Stimulated activated CD8-positive, alpha-beta memory T cell treated with anti-CD3 and anti-CD28 coated beads, Interleukin-15, amount 100 ng/mL, for 48 hours (primary cell): ENCODE measurements around the gene PDZRN3.

Source experiments
- DNase-seq, 2 donors: peaks; one replicate each; pipeline ENCODE4 v3.0.0-alpha.2; 2020; ENCODE audit warnings: low read depth in 2 of 2

PDZRN3 gene

DNA sequence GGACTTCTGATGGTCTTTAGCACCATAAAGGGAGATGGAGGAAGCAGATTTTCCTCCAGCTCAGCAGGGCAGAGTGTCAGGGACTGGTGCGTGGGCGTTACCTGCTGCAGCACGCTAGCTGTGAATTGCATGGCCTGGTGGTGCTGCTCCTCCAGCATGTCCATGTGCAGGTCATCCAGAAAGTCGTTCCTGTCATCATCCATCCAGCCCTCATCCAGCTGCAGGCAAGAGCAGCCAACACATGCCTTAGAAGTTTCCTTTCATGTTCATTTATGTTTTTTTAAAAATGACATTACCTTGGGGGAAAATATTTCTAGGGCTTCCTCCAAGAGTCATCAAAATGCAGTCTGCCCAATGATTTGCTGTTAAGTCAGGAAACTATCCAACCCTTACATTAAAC lies 239.2 kb downstream of the PDZRN3 start:
- no peak for DNase-seq

DNA sequence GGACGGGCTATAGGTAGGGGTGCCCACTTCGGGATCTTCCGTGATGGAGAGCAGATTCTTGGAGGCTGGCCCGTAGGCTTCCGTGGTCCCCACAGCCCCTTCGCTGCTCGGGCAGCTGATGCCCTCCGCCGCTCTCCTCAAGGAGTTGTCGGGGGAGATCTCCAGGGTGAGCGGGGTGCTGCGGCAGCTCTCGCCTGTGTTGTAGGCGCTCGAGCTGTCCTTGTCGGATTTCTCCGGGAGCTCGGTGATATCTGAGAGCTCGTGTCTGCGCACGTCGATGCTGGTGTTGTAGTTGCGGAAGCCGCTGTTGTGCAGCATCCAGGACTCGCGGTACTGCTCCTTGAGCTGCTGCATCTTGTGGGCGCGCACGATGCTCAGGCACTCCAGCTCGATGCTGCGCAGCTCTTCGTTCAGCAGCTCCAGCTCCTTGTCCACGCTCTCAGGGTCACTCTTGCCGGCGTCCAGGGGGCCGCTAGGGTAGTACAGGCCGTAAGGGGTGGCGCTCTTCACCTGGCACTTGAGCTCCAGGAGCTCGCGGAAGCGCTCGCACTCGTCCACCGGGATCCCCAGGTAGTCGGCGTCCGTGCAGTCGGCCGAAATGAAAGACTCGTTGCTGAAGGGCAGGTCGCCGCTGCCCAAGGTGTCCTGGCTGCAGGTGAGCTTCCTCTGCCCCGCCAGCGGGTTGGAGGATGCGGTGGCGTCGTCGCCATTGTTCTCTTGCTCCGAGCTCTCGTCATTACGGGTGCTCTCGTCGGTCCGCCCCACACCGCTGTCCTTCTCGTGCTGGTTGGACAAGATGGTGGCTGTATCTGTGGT lies 240.4 kb downstream of the PDZRN3 start:
- DNase-seq: no peak

DNA sequence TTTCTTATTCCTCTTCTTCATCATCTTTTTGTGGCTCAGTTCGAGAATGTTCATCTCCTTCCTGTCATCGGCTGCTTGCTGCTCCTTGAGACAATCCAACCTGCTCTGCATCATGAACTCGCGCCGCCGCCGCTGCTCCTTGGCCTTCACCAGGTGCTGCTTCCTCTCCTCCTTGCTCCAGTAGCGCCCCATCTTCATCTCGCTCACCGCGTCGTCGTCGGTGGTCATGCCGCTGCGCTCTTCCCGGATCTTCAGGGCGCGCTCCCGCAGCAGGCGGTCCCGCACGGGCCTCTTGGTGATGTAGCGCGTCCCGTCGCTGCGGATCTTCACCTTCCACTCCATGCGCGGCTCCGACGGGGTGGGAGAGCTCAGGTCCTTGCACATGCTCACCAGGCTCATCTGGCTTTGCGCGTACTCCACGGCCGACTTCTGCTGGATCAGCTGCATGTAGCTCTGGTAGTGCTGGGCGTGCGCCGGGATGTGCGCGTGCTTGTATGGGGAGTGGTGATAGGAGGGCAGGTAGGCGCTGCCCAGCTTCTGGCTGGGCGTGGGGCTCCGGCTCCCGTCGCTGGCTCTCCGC lies 241.2 kb downstream of the PDZRN3 start:
- no peak for DNase-seq

DNA sequence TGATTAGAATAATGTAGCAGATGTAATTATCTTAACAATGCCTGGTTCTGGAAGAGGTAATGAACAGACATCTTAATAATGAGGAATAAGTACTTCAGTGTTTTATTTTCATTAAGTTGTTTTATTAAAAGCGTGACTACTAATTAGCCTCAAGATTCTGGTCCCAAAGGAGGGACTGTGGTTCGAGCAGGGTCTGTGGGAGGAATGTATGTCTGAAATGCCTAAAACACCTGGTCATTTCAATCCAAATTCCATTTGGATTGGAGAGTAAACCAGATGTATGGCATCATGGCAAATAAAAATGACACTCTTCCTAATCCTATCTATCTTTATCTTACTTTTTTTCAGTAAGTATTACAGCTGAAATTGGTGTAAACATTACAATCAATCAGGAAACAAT lies 243.2 kb downstream of the PDZRN3 start:
- no peak for DNase-seq

DNA sequence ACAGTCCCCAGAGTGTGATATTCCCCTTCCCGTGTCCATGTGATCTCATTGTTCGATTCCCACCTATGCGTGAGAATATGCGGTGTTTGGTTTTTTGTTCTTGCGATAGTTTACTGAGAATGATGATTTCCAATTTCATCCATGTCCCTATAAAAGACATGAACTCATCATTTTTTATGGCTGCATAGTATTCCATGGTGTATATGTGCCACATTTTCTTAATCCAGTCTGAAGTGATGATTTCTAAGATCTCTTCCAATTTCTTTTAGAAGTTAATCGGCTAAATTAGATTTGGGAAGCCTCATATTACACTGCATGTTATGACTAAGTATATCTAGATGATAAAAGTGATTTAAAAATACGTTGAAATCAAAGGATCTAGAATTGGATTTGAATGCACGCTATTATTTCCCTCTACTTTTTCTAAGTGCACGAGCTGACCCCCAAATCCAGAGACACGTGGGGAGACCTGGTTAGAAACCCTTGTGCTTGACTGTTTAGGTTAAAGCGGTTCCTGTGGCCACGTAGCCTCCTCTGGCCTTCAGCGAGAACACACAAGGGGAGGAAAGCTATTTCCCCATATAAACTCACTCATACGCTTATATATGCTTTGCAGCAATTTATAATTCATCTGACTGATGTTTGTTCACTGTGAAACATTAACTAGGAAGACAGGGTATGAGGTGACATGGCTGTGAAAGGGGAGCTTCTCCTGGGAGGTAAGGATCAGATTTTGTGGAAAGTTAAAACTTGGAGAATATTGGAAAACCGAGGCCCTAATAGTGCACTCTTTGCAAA lies 243.8 kb downstream of the PDZRN3 start:
- no peak for DNase-seq

DNA sequence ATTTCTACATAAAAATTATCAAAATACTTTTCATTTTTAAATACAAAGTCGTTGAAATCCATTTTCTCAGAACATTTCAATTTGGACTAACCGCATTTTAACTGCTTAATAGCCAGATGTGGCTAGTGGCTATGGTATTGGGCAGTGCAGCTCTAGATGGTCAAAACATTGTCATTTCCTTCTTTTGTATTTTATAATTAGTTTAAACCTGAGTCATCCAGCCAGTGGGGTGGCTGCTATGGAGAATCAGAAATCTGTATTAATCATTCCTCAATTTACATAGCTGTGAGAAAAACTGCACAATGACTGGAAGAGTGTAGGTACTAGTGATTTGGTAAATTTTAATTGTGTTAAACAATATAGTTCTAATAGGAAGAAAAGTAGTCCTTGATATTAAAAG lies 245.3 kb downstream of the PDZRN3 start:
- no peak for DNase-seq

DNA sequence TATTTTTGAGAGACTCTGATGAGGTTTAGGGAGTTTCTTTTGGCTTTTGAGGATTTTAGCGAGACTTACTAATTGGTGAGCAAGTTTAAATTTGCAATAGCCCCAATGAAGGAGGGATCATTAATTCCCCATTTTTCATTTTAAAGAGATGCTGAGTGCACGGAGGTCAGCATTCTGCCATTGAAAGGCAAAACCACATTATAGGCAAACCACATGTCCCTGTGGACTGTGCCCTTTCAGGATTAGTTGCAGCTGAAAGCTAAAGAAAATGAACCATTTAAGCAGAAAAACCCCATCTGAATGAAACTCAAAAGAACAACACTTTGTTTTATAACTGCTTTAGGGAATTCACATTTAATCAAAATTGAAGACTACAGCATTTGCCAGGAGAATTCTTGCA lies 246.5 kb downstream of the PDZRN3 start:
- no peak for DNase-seq

DNA sequence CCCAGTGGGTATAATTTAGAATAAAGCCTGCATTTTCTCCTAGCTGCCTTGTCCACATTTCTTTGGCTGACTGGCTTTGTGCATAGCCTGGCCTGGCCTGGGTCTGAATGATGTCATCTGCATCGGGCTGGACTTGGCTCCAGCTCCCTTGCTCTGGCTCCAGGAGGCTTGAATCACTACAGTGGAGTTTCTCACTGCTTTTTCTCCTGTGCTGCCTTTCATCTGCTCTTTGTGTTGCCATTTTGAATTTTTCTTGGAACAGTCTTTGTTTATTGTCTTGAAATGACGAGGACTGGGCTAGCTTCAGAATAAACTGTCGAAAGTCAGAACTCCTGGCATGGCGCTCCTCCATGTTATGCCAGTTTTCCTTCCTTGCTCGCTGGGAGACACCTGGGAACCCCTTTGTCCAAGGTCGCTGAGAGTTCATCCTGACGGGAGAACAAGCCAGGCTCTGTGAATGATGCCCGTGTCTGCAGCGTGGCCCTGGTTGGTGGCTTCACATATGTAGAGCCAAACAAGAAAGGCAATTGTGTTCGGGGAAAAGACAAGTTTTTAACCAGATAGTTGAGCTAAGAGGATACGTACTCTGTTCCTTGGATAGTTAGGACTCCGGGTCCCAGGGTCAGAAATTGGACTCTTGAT lies 258.9 kb downstream of the PDZRN3 start:
- DNase-seq: no peak

DNA sequence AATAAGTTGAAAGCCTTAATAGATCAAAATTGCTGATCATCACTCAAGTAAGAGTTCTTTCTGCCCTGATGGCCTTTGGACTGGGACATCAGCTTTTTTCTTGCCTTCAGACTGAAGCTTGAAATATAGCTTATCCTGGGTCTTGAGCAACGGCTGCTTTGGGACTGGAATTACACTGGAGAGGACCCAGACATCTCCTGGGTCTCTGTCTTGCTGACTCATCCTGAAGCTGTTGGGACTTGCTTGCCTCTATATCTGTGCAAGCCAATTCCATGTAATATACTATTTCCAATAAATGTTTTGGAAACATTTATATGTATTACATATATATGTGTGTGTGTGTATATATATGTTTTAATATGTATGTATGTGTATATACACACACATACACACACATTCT lies 260.2 kb downstream of the PDZRN3 start:
- DNase-seq: no peak

DNA sequence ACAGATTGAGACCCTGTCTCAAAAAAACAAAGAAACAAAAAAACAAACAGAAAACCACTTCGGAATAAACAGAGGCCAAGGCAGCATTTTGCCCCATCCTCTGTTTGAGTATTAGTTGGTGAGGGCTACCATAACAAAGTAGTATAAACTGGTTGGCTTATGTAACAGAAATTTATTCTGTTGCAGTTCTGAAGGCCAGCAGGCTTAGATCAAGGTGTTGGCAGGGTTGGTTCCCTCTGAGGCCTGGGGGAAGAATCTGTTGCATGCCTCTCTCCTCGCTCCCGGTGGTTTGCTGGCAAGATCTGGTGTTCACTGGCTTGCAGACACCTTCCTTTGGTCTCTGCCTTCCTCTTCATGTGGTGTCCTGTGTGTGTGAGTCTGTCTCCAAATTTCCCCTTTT lies 261.6 kb downstream of the PDZRN3 start:
- DNase-seq: no peak

DNA sequence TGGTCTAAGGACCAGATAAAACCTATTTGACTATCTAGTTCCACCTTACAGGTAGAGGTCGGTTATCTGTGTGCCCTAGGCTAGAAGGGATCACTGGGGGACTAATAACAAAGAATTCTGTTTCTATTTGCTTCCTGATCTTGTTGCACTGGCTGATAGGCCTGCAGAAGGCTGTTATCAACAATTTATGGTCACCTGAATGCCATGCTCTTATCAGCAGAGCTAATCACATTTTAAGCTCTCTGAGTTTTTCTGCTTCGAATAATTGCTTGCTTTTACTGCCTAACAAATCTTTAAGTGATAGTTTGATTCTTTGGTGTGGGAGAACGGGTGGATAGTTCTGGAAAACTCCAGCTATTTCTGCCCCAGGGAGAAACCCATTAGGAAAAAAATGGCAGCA lies 263.1 kb downstream of the PDZRN3 start:
- DNase-seq: no peak

DNA sequence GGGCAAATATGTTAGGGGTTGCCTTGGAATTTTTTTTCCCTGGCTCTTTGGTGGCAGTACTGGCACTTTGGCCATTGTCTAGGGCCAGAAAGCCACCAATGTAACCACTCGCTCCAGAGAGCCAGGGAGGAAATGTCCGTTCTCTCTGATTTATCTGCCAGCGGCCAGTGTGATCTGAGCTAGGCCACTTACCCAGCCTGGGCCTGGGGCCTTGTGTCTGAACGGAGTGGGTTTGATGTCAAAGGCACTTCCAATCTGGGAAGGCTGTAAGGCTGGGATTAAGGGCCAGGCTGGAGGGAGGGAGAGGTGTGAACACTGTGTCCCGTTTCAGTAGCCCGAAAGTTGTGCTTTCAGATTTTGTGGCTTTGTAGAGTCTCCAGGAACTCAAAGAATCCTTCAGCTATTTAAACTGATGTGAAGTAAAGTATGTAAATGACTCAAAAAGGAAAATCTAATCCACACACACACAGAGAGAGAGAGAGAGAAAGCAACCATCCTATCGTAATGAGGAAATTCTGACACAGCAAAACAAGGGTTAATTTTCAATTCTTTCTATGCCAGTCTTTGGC lies 271.0 kb downstream of the PDZRN3 start:
- DNase-seq: no peak

DNA sequence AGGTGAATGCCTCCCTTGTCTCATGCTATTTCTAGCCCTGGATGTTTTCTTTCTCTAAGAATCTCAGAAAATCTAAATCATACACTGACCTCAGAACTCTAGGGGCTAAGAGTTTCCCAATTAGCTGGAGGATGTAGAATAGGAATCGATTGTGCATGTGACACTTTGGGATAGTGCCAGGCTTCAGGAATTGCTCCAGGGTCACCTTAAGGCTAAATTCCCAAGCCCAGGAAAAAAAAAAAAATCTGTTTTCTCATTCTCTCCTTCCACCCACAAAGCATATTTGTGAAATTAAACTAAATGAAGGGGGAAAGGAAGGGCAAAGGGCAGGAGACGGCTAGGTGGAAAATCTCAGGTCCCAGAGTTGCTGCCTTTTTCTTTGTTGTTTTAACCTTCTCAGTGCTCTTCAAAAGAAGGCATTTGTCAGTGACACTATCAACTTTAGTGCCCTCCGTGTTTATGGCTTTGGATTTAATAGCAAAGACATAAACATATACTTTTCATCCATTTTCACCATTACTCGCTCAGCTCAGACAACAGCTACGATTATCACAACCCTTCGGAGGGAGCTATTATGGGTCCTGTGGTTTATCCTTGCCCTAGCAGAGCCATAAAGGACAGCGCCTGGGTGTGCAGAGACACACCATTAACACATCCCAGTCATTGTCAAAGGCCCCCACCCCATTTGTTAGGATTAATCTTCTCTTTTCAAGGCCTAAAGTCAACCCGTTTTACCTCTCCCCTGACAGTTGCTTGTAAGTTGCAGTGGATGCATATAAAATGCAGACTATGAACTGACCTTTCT lies 271.7 kb downstream of the PDZRN3 start:
- DNase-seq: no peak

DNA sequence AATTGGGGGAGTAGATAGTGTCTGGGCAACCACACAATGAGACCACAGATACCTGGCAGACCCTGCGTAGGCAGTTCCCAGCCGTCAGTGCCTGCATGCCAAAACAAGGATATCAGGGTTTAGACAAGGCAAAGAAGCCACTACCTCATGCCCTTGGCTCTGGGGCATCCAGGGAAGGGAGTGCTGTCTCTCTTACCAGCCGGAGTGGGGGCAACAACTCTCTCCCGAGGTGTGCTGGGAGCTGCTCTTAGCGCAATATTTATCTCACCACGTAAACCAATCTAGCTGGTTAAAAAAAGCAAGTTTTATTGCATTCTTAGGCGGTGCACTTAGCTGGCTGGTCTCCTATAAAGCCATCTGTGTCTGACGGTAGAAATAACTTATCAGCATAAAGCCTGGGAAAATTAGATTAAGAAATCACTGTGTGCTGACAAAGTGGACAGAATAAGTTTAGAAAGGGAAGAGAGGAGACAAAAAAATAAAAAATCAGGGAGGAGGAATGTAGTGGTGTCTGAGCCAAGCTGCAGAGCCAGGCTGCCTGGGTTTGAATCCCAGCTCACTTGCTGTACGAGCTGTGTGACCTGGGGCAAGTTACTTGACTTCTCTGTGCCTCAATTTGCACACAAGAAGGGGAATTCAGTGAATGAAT lies 273.2 kb downstream of the PDZRN3 start:
- no peak for DNase-seq

DNA sequence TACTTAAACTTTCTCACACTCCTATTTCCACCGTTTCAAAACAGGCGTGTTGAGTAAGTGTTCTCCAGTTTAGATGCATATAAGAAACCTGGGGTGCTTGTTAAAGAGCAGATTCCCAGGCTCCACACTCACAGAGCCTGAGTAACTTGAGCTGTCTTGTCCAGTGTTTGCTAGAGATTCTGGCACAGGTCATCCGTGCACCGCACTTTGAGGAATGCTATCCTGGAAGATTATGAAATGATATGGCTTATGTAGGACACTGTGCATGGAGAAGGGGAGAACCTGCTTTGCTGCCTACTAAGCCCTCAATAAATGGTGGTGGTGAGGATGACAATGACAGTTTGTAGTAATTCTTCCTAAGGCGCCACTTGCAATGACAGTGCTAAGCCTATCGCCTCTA lies 273.7 kb downstream of the PDZRN3 start:
- DNase-seq: no peak

DNA sequence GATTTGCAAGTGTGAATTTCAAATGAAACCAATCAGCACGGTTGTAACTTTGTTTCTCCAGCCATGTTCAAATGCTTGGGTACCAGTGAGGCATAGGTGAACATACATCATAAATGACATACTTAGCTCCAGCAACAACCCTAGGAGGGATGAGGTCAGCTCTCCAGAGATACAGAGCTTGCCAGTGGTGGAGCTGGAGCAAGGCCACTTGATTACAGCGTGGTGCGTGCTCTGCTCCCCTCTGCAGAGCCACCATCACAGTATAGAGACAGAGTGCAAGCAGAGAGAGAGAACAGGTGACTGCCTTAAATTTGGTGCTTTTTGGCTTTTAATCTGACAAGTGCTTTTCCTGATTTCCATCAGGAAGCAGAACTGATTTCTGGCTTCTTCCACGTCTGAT lies 275.1 kb downstream of the PDZRN3 start:
- DNase-seq: no peak

DNA sequence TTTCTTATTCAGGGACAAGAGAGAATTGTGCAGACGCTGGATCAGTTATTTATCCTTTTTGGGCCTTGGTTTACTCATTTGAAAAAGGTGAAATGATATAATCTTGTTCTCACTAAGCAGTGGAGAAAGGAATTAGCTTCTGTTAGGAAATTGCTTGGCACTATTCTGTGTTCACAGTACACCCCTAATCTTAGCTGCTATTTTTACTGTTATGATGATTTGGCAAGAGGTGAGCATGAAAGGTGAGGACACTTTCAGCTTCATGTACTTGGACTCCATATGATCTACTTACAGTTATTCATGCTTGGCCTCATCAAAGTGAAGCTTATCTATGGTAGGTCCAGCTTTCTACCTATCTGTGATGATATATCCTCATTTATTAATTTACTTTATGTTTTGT lies 282.7 kb downstream of the PDZRN3 start:
- no peak for DNase-seq

DNA sequence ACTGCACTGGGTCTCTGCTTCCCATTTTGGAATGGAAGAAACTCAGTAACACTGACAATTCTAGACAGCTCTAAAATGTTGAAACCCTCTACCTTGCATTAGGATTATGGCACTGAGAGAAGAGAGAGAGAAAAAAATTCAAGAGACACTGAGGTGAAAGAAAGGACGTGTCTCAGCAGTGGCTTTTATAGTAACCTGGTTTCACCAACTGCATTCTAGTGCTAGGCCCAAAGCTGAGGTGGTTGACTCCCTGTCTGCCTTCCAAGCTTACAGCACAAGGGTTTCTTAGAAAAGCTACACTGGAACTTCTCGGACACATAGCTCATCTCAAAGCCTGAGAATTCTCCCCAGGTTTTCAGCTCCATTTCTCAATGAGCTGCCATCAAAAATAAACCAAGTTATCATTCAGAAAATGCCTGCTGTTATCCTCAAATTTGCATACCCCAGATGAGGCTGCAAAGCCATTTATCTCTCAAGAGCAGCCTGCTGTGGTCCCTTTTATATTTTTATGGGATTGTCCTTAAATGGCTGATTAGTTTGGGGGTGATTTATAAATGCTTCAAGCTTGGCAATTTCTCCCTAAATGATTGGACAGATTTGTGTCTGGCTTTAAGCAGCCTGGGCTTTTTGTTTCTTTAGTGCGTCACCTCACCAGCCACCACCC lies 283.3 kb downstream of the PDZRN3 start:
- no peak for DNase-seq

DNA sequence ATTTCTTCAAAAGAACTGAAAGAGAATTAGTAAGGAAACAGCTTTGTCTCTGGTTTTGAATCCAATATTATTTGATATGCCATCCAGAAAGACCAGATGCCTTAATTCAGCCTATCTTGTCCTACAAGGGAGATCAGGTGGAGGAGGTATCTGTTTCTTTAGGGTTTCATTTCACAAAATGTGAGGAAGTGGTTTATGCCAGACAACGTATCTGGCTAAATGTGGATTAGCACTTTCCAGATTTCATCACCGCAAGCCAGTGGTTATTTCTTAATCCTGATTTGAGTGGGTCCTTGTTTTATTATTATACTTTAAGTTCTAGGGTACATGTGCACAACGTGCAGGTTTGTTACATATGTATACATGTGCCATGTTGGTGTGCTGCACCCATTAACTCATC lies 292.2 kb downstream of the PDZRN3 start:
- no peak for DNase-seq
